Stimulated activated CD8-positive, alpha-beta memory T cell treated with anti-CD3 and anti-CD28 coated beads, Interleukin-12 subunit alpha, Interleukin-12 subunit beta, amount 100 ng/mL, for 4 hours (primary cell): Measurements from ENCODE around the gene CRACDL.

Experiments used
- DNase-seq: peaks from one replicate; pipeline ENCODE4 v3.0.0-alpha.2; 2020; ENCODE audit warnings: low read depth

The CRACDL gene

GRCh38 chr2:98748292-98749065 lies 187.5 kb downstream of the CRACDL start:
- no peak for DNase-seq

- no peak for DNase-seq
Measured at GRCh38 chr2:98747888-98748287, 188.1 kb downstream of the CRACDL start.

GRCh38 chr2:98746426-98746825 lies 189.6 kb downstream of the CRACDL start:
- no peak for DNase-seq

DNA sequence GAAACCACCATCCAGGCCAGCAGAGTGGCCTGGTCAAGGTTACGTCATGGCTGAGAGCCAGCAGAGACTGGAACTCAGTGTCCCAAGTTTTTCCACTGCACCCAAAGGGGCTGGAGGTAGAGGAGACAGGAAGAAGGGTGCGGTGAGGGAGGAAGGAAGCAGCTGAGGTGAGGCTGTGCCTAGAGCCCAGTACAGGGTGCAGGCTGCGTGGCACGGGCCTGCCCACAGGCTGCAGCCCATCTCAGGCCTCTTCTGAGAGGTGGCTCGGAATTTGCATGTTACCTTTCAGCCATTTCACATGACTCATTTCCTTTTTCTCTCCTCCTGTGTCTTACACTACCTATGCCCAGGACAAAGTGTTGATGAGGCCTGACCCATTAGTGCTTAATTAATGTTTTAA lies 191.4 kb downstream of the CRACDL start:
- no peak for DNase-seq
